H1 (cell line): Measurements from ENCODE around the gene ATXN7L3. TPM values are rescaled to one million over a fixed set of nuclear protein-coding genes. Genes with fewer than 3 reads are reported as not detected.

Experiments used
- CTCF ChIA-PET: fragments of 300-600 bp; sonication (Branson Sonifier 250); formaldehyde crosslinking; loops from one replicate; lab custom pipeline; 2021; ENCODE audit not compliant: partially characterized antibody; lab: Charles Lee
- POLR2A ChIA-PET: fragments of 300-600 bp; sonication (Branson Sonifier 250); formaldehyde crosslinking; loops from one replicate; lab custom pipeline; 2021; ENCODE audit warnings: inconsistent platforms; ENCODE audit not compliant: partially characterized antibody; lab: Charles Lee
- DNase-seq, 2 experiments: peaks; one replicate each; pipeline versions ENCODE4 v3.0.0 to v3.0.0-alpha.2; 2010 to 2022; ENCODE audit warnings: low spot score in 2 of 2, low read depth in 1 of 2, mixed read lengths in 1 of 2
- FAIRE-seq: peaks from 2 replicates; lab custom pipeline; 2011; peaks lifted over from hg19 to GRCh38; lab: Jason Lieb, UNC
- H2AFZ ChIP-seq: 2 replicates; pipeline ENCODE4 v1.8.1; 2012; ENCODE audit warnings: low read length, inconsistent platforms
- H2AK5ac ChIP-seq: 2 replicates; pipeline ENCODE4 v1.6.1; 2013; ENCODE audit warnings: low read depth, low read length
- H2BK120ac ChIP-seq: replicated peaks from 2 replicates; pipeline ENCODE3; 2013; ENCODE audit warnings: low read depth, low read length, inconsistent platforms
- H2BK12ac ChIP-seq: 2 replicates; pipeline ENCODE4 v1.6.1; 2013; ENCODE audit warnings: low read depth, low read length
- H2BK15ac ChIP-seq: 2 replicates; pipeline ENCODE4 v1.6.1; 2013; ENCODE audit warnings: low read length
- H2BK20ac ChIP-seq: 2 replicates; pipeline ENCODE4 v1.6.1; 2013; ENCODE audit warnings: low read length
- H2BK5ac ChIP-seq: 2 replicates; pipeline ENCODE4 v1.6.1; 2013; ENCODE audit warnings: low read depth, low read length
- H3K14ac ChIP-seq: 2 replicates; pipeline ENCODE4 v1.6.1; 2013; ENCODE audit warnings: inconsistent platforms; ENCODE audit not compliant: insufficient read length
- H3K18ac ChIP-seq: 2 replicates; pipeline ENCODE4 v1.6.1; 2013; ENCODE audit warnings: low read length; ENCODE audit errors: extremely low read depth
- H3K23ac ChIP-seq: 2 replicates; pipeline ENCODE4 v1.6.1; 2013; ENCODE audit warnings: inconsistent platforms; ENCODE audit not compliant: insufficient read length
- H3K23me2 ChIP-seq: 2 replicates; pipeline ENCODE4 v1.6.1; 2013; ENCODE audit warnings: low read depth, low read length
- H3K27ac ChIP-seq: 2 replicates; pipeline ENCODE4 v1.6.1; 2011; ENCODE audit warnings: low read depth, low read length, inconsistent platforms
- H3K27me3 ChIP-seq, 4 experiments: replicated peaks in 1 of 4; 1 replicate in 1 of 4; 2 replicates in 3 of 4; pipeline versions ENCODE4 v1.6.1 to v1.8.1; 2011 to 2013; ENCODE audit warnings: low read length in 3 of 4, mild to moderate bottlenecking in 3 of 4, inconsistent platforms in 2 of 4, mixed read lengths in 2 of 4, moderate library complexity in 1 of 4; ENCODE audit not compliant: control insufficient read depth in 3 of 4, insufficient read depth in 3 of 4; ENCODE audit errors: extremely low read depth in 1 of 4
- H3K36me3 ChIP-seq, 4 experiments: 2 replicates each; pipeline versions ENCODE4 v1.6.1 to v1.8.1; 2011 to 2013; ENCODE audit warnings: mild to moderate bottlenecking in 4 of 4, low read length in 3 of 4, moderate library complexity in 2 of 4, control low read depth in 1 of 4, inconsistent platforms in 1 of 4; ENCODE audit not compliant: insufficient read depth in 4 of 4, control insufficient read depth in 2 of 4
- H3K4ac ChIP-seq: replicated peaks from 2 replicates; pipeline ENCODE3; 2013; ENCODE audit warnings: low read length, low read depth, mixed read lengths, inconsistent platforms; ENCODE audit not compliant: insufficient read length
- H3K4me1 ChIP-seq, 4 experiments: replicated peaks in 1 of 4; 1 replicate in 1 of 4; 2 replicates in 3 of 4; pipeline versions ENCODE4 v1.6.1 to v1.8.1; 2011 to 2013; ENCODE audit warnings: low read length in 3 of 4, inconsistent platforms in 2 of 4, mixed read lengths in 1 of 4; ENCODE audit not compliant: insufficient read depth in 4 of 4, control insufficient read depth in 3 of 4
- H3K4me2 ChIP-seq, 2 experiments: 2 replicates each; pipeline versions ENCODE4 v1.6.1 to v1.8.1; 2011 to 2013; ENCODE audit warnings: low read depth in 2 of 2, low read length in 2 of 2, control low read depth in 1 of 2, inconsistent platforms in 1 of 2, mild to moderate bottlenecking in 1 of 2; ENCODE audit not compliant: insufficient read depth in 1 of 2
- H3K4me3 ChIP-seq, 4 experiments: fragments of 200-600, 300-600 bp in 1 of 4; sonication (generic), shearing (Covaris generic), sonication (Bioruptor Twin) in 1 of 4; 2 replicates each; pipeline versions ENCODE4 v1.5.1 to v1.8.1; 2011 to 2016; ENCODE audit warnings: low read length in 4 of 4, low read depth in 3 of 4, control low read depth in 2 of 4, inconsistent platforms in 2 of 4, mild to moderate bottlenecking in 2 of 4, mixed read lengths in 1 of 4, moderate library complexity in 1 of 4; ENCODE audit not compliant: insufficient read depth in 2 of 4; ENCODE audit errors: extremely low read depth in 1 of 4
- H3K56ac ChIP-seq: replicated peaks from 2 replicates; pipeline ENCODE3; 2013; ENCODE audit warnings: low read depth, mild to moderate bottlenecking, mixed read lengths, low read length, inconsistent platforms; ENCODE audit not compliant: insufficient read length
- H3K79me1 ChIP-seq: 2 replicates; pipeline ENCODE4 v1.6.1; 2013; ENCODE audit warnings: low read depth, low read length, control low read depth
- H3K79me2 ChIP-seq, 2 experiments: 2 replicates each; pipeline versions ENCODE4 v1.6.1 to v1.8.1; 2012 to 2013; ENCODE audit warnings: low read length in 2 of 2, mild to moderate bottlenecking in 2 of 2, inconsistent platforms in 1 of 2; ENCODE audit not compliant: insufficient read depth in 2 of 2, control insufficient read depth in 1 of 2
- H3K9ac ChIP-seq, 4 experiments: replicated peaks in 1 of 4; 1 replicate in 1 of 4; 2 replicates in 3 of 4; pipeline versions ENCODE4 v1.6.1 to v1.8.1; 2011 to 2013; ENCODE audit warnings: low read depth in 3 of 4, low read length in 3 of 4, control low read depth in 2 of 4, mild to moderate bottlenecking in 2 of 4, moderate library complexity in 2 of 4, inconsistent platforms in 1 of 4; ENCODE audit errors: extremely low read depth in 1 of 4
- H3K9me3 ChIP-seq, 2 experiments: 2 replicates each; pipeline versions ENCODE4 v1.6.1 to v1.8.1; 2012 to 2013; ENCODE audit warnings: mild to moderate bottlenecking in 2 of 2, moderate library complexity in 2 of 2, control low read depth in 1 of 2, inconsistent platforms in 1 of 2, low read depth in 1 of 2, low read length in 1 of 2, mixed read lengths in 1 of 2; ENCODE audit not compliant: insufficient read depth in 2 of 2
- H4K20me1 ChIP-seq, 2 experiments: replicated peaks in 1 of 2; 2 replicates each; pipeline versions ENCODE3 to v1.8.1; 2011 to 2013; ENCODE audit warnings: inconsistent platforms in 2 of 2, low read length in 2 of 2, mild to moderate bottlenecking in 1 of 2; ENCODE audit not compliant: insufficient read depth in 2 of 2, control insufficient read depth in 1 of 2
- H4K5ac ChIP-seq: 2 replicates; pipeline ENCODE4 v1.6.1; 2013; ENCODE audit warnings: low read length, low read depth, mixed read lengths, inconsistent platforms; ENCODE audit not compliant: insufficient read length
- H4K8ac ChIP-seq: 2 replicates; pipeline ENCODE4 v1.8.0; 2013; ENCODE audit warnings: mild to moderate bottlenecking, moderate library complexity, low read length, inconsistent platforms; ENCODE audit not compliant: insufficient read depth; ENCODE audit errors: extremely low read depth
- H4K91ac ChIP-seq: replicated peaks from 2 replicates; pipeline ENCODE3; 2013; ENCODE audit warnings: low read length, mixed read lengths, inconsistent platforms; ENCODE audit not compliant: insufficient read length
- BCL11A ChIP-seq, 2 experiments: IDR thresholded peaks; one replicate each; pipeline ENCODE4 v1.6.1; 2011; ENCODE audit warnings: low read depth in 2 of 2, low read length in 2 of 2, mild to moderate bottlenecking in 2 of 2
- FOSL1 ChIP-seq: IDR thresholded peaks from 2 replicates; pipeline ENCODE4 v1.6.1; 2011; ENCODE audit warnings: mild to moderate bottlenecking, low read depth, low read length, moderate library complexity; ENCODE audit not compliant: insufficient read depth
- RXRA ChIP-seq: IDR thresholded peaks from 2 replicates; pipeline ENCODE4 v1.6.1; 2011; ENCODE audit warnings: low read depth, mild to moderate bottlenecking, low read length, moderate library complexity; ENCODE audit not compliant: insufficient read depth
- SAP30 ChIP-seq: fragments of 300-600 bp; sonication (generic); IDR thresholded peaks from 2 replicates; pipeline ENCODE4 v1.7.1; 2012; ENCODE audit warnings: low read length, moderate library complexity, mild to moderate bottlenecking, inconsistent platforms; ENCODE audit not compliant: insufficient read depth, insufficient replicate concordance
- SIN3A ChIP-seq, 2 experiments: IDR thresholded peaks in 1 of 2; conservative IDR thresholded peaks in 1 of 2; 2 replicates each; pipeline ENCODE4 v1.6.1; 2011 to 2012; ENCODE audit warnings: low read length in 2 of 2, improper control_type of control experiment in 1 of 2, low read depth in 1 of 2, mild to moderate bottlenecking in 1 of 2
- SIX5 ChIP-seq: IDR thresholded peaks from 2 replicates; pipeline ENCODE4 v1.6.1; 2011; ENCODE audit warnings: mild to moderate bottlenecking, low read depth, low read length
- TAF1 ChIP-seq: IDR thresholded peaks from 2 replicates; pipeline ENCODE4 v1.6.1; 2011; ENCODE audit warnings: mild to moderate bottlenecking, low read depth, low read length
- TEAD4 ChIP-seq: IDR thresholded peaks from 2 replicates; pipeline ENCODE4 v1.6.1; 2012; ENCODE audit warnings: low read depth, low read length, inconsistent platforms, mixed read lengths
- WGBS, 2 experiments: shearing (Covaris generic) in 1 of 2; methylation state at CpG; one replicate each; pipeline versions ENCODE4 v1.1.6 to v1.1.7; 2013 to 2015; ENCODE audit warnings: low lambda C conversion rate in 2 of 2, mixed read lengths in 2 of 2, inconsistent platforms in 1 of 2, low coverage in 1 of 2, missing lambda C conversion rate in 1 of 2; ENCODE audit not compliant: insufficient replicate concordance in 2 of 2, insufficient coverage in 1 of 2, insufficient read length in 1 of 2; ENCODE audit errors: extremely low coverage in 1 of 2, missing lambda C conversion rate in 1 of 2; 5-methylcytosine and 5-hydroxymethylcytosine counted together
- polyA plus RNA-seq, 7 experiments: library from polyadenylated mRNA; depleted of rRNA in 3 of 7; stranded (reverse) in 5 of 7; unstranded in 2 of 7; fragments of >200 nt in 5 of 7; fragments of 200-250 nt in 2 of 7; gene quantifications; 1 replicate in 5 of 7; 2 replicates in 1 of 7; 4 replicates in 1 of 7; pipeline versions ENCODE4 v1.2.1 to v1.2.3, GENCODE V29; 2011 to 2013; ENCODE audit warnings: missing spikeins in 2 of 7, mixed read lengths in 2 of 7
- total RNA-seq: library from RNA; stranded (reverse); fragmentation: NEBNext Ultra II Directional; extraction: Animal tissue kit (Norgen Biotek cat#: 25700); gene quantifications from 2 replicates; pipeline ENCODE4 v1.2.1, GENCODE V29; 2021

The ATXN7L3 gene
- total and polyA plus RNA-seq, 2 of the 8 experiments (the other 6 are each of a cell fraction or from before 2014, with no cell fraction given) = 53.7 to 103 TPM

DNA sequence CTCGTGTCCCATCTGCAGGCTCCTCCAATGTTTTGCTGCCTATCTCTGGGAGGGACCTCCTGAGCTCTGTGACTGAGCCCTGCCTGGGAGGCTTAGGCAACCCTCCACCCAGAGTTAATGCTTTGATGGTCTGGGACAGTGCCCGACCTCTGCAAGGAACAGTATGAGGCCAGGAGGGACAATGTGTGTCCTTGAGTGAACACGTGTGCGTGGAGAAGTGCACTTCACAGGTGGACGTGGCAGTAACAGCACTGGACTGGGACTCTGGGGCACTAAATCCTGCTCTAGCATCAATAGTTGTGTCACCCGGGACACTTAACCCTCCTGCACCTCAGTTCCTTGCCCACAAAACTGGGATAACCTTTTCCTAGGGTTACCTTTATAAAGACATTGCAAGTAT, 15.2 kb upstream of the ATXN7L3 start:
- Histone ChIP-seq H3K23me2 (peaks cover 8% of the 10 kb centered on the region), H3K79me1 (peaks cover 9% of the 10 kb centered on the region), H2BK15ac (no peak overlapping the region), H2BK120ac (no peak overlapping the region), H2AFZ (no peak overlapping the region), H3K36me3 (peaks cover 25 to 51% (median 39%) of the 10 kb centered on the region in 4 experiments), H3K9me3 (no peaks in the 10 kb centered on the region), H2BK5ac (no peak overlapping the region), H4K5ac (no peak overlapping the region), H3K9ac (no peak overlapping the region), H3K18ac (no peak overlapping the region), H2BK12ac (no peak overlapping the region), H3K27me3 (no peaks in the 10 kb centered on the region), H4K8ac (no peak overlapping the region), H3K4me3 (no peak overlapping the region), H2AK5ac (no peak overlapping the region), H3K4me1 (peaks cover 2 to 24% (median 6%) of the 10 kb centered on the region in 4 experiments), H4K91ac (no peak overlapping the region), H3K23ac (no peak overlapping the region), H4K20me1 (peaks cover 0 to 10% of the 10 kb centered on the region in 2 experiments), H3K14ac (no peak overlapping the region), H2BK20ac (no peak overlapping the region), H3K4ac (no peak overlapping the region), H3K56ac (no peak overlapping the region), H3K27ac (no peak overlapping the region), H3K79me2 (peaks cover 11 to 23% of the 10 kb centered on the region in 2 experiments), H3K4me2 (no peak overlapping the region)
- FAIRE-seq (no peak), DNase-seq (no peak)
- CTCF ChIA-PET = interaction anchor here (0.7 to 12.7 kb wide), 4 partner anchors 9 to 136 kb away, joined by 3 to 158 read pairs (median 6); no protein-coding TSS in a partner anchor
- TF ChIP-seq TEAD4 (no peak), SIX5 (no peak), TAF1 (no peak), RXRA (no peak), FOSL1 (no peak), SIN3A (conservative IDR thresholded peaks at IDR 0.05 in 1 of 2, IDR thresholded peaks at IDR 0.05 in 1 of 2; ENCODE audit: low read depth in 1 of 2, low read length in 2 of 2) (no peak), SAP30 (no peak), BCL11A (IDR thresholded peaks at IDR 0.05; ENCODE audit: low read depth in 2 of 2, low read length in 2 of 2) (no peak)
- POLR2A ChIA-PET = interaction anchor here (1.0 to 10.4 kb wide), 7 partner anchors 10 to 120 kb away, joined by 3 to 135 read pairs (median 5); partner anchors contain the start of genes ATXN7L3, RUNDC3A and SLC25A39
- 93% methylated on average over 6 of the region's 6 CpGs; no CpG with 5 or more reads in 1 of the 2 experiments for WGBS, 2 experiments
